Lung (tissue), 12 donors: ENCODE data around the gene PHF24. TPM values are rescaled to one million over a fixed set of nuclear protein-coding genes. Genes with fewer than 3 reads are reported as not detected.
A peak's percentile ranks its signal among the peaks of the same experiment; 100 is the strongest.

Experiments
- ATAC-seq: fragments of 200-7000 bp; cut with Tn5 transposase; one replicate; pipeline ENCODE4 v1.9.1; 2020; ENCODE audit warnings: moderate number of reproducible peaks; ENCODE audit not compliant: insufficient read depth, low FRiP score
- DNase-seq, 3 donors: peaks; one replicate each; pipeline ENCODE4 v3.0.0-alpha.2; 2013 to 2017
- H3K27ac ChIP-seq, 2 donors: one replicate each; pipeline ENCODE4 v1.5.1; 2013; ENCODE audit warnings: mild to moderate bottlenecking in 2 of 2, moderate library complexity in 2 of 2, control low read depth in 1 of 2, inconsistent platforms in 1 of 2, low read depth in 1 of 2, low read length in 1 of 2
- H3K27me3 ChIP-seq, 3 donors: one replicate each; pipeline ENCODE4 v1.5.1; 2013; ENCODE audit warnings: low read length in 2 of 3; ENCODE audit not compliant: control insufficient read depth in 3 of 3, insufficient read depth in 3 of 3
- H3K36me3 ChIP-seq, 4 donors: one replicate each; pipeline ENCODE4 v1.5.1; 2013; ENCODE audit warnings: low read length in 4 of 4, mild to moderate bottlenecking in 1 of 4, moderate library complexity in 1 of 4; ENCODE audit not compliant: control insufficient read depth in 4 of 4, insufficient read depth in 4 of 4
- H3K4me1 ChIP-seq, 5 donors: one replicate each; pipeline ENCODE4 v1.5.1; 2013; ENCODE audit warnings: low read length in 5 of 5, mild to moderate bottlenecking in 2 of 5, moderate library complexity in 1 of 5; ENCODE audit not compliant: control insufficient read depth in 5 of 5, insufficient read depth in 5 of 5
- H3K4me3 ChIP-seq: one replicate; pipeline ENCODE4 v1.5.1; 2013; ENCODE audit warnings: mild to moderate bottlenecking, control low read depth, moderate library complexity
- H3K9ac ChIP-seq, 2 donors: one replicate each; pipeline ENCODE4 v1.5.1; 2013; ENCODE audit warnings: low read length in 2 of 2, control low read depth in 1 of 2; ENCODE audit not compliant: insufficient read depth in 1 of 2
- H3K9me3 ChIP-seq, 4 donors: one replicate each; pipeline ENCODE4 v1.5.1; 2013; ENCODE audit warnings: low read length in 3 of 4, mild to moderate bottlenecking in 1 of 4, moderate library complexity in 1 of 4; ENCODE audit not compliant: control insufficient read depth in 4 of 4, insufficient read depth in 3 of 4
- CTCF ChIP-seq: IDR thresholded peaks from 2 replicates; pipeline ENCODE4 v1.5.1; 2012; ENCODE audit warnings: mild to moderate bottlenecking; ENCODE audit errors: control extremely low read depth, extremely low read depth
- WGBS, 2 donors: extraction: QIAGEN DNeasy Blood & Tissue Kit; methylation state at CpG; one replicate each; pipeline ENCODE4 v1.1.7; 2013; 5-methylcytosine and 5-hydroxymethylcytosine counted together
- polyA plus RNA-seq, 2 donors: library from polyadenylated mRNA; stranded (reverse); fragments of 200-250 nt; gene quantifications; one replicate each; pipeline ENCODE4 v1.2.1, GENCODE V29; 2013
- total RNA-seq, 2 donors: library from RNA; depleted of rRNA in 1 of 2; stranded (reverse); fragments of >200 nt in 1 of 2; gene quantifications; one replicate each; pipeline ENCODE4 v1.2.1, GENCODE V29; 2014 to 2021
- donor health status: control.
- donor health status: control.
- donor health status: Bipolar disorder and iron deficiency.
- donor health status: healthy.
- donor health status: DM: yes; HTN: yes; CAD: no.

Gene PHF24
- total and polyA plus RNA-seq, 4 donors, result 0.10 to 1.0 (median 0.31) TPM

GRCh38 chr9:34989946-34990635 is 32.0 kb downstream of the PHF24 start:
- no peak for TF ChIP-seq CTCF

GRCh38 chr9:34990908-34991606 is 33.0 kb downstream of the PHF24 start:
- WGBS, 2 donors, result 82 to 84% methylated on average over 7 of the region's 7 CpGs
- Histone ChIP-seq H3K4me3 (no peak overlapping the region), H3K4me1 (peaks cover 0 to 24% (median 16%) of the 10 kb centered on the region in 5 donors), H3K9me3 (no peaks in the 10 kb centered on the region), H3K36me3 (peaks cover 0 to 4% (median 0%) of the 10 kb centered on the region in 4 donors), H3K9ac (no peak overlapping the region), H3K27ac (peak overlapping the region; percentile 6 to 99), H3K27me3 (no peaks in the 10 kb centered on the region)
- DNase-seq (no peak), ATAC-seq (no peak)
- no peak for TF ChIP-seq CTCF

More at GRCh38 chr9:34989946-34990635, 32.0 kb downstream of the PHF24 start:
- Histone ChIP-seq H3K27ac (peak overlapping the region; percentile 87 to 99), H3K4me1 (peaks cover 0 to 24% (median 16%) of the 10 kb centered on the region in 5 donors), H3K9ac (peak overlapping the region; percentile 65), H3K27me3 (no peaks in the 10 kb centered on the region), H3K9me3 (no peaks in the 10 kb centered on the region), H3K36me3 (peaks cover 0 to 4% (median 0%) of the 10 kb centered on the region in 4 donors), H3K4me3 (peak overlapping the region; percentile 74)
- ATAC-seq (no peak), DNase-seq (peak; percentile 77 to 85 (median 78))
- WGBS, 2 donors, result 11 to 20% methylated on average over 26 to 39 of the region's 39 CpGs

GRCh38 chr9:34991607-34992375 is 33.7 kb downstream of the PHF24 start:
- 80 to 87% methylated on average over 14 to 15 of the region's 15 CpGs for WGBS, 2 donors
- no peak overlapping the region for H3K9ac ChIP-seq
- peak overlapping the region; percentile 26 to 99 for H3K27ac ChIP-seq
- ATAC-seq (no peak), DNase-seq (no peak)
- H3K36me3 ChIP-seq, result peaks cover 0 to 7% (median 7%) of the 10 kb centered on the region in 4 donors
- H3K4me1 ChIP-seq, result peaks cover 0 to 24% (median 16%) of the 10 kb centered on the region in 5 donors
- H3K9me3 ChIP-seq, result no peaks in the 10 kb centered on the region
- no peaks in the 10 kb centered on the region for H3K27me3 ChIP-seq
- TF ChIP-seq CTCF, result no peak
- H3K4me3 ChIP-seq, result no peak overlapping the region
